ENCODE data around the gene CRYL1.

The CRYL1 gene

GRCh38 chr13:20497006-20497775 lies 28.5 kb downstream of the CRYL1 start:
- TF ChIP-seq TAF1 (IDR thresholded peaks at IDR 0.05; ENCODE audit: borderline replicate concordance, insufficient read depth, low read length) = no peak
- TF ChIP-seq SIN3A (IDR thresholded peaks at IDR 0.05; ENCODE audit: borderline replicate concordance, insufficient read depth, low read length) = no peak
- TF ChIP-seq FOXP2 (optimal IDR thresholded peaks at IDR 0.05; ENCODE audit: borderline replicate concordance, extremely low read depth, extremely low read length, insufficient read depth) = no peak
- no peak for TF ChIP-seq POLR2AphosphoS5 (IDR thresholded peaks at IDR 0.05; ENCODE audit: low read depth, low read length)
- no peak for TF ChIP-seq REST (IDR thresholded peaks at IDR 0.05; ENCODE audit: insufficient read depth in 1 of 2, low read depth in 2 of 2, low read length in 2 of 2)

GRCh38 chr13:20495087-20496023 lies 30.3 kb downstream of the CRYL1 start:
- TF ChIP-seq SIN3A (IDR thresholded peaks at IDR 0.05; ENCODE audit: borderline replicate concordance, insufficient read depth, low read length) (no peak), REST (IDR thresholded peaks at IDR 0.05; ENCODE audit: insufficient read depth in 1 of 2, low read depth in 2 of 2, low read length in 2 of 2) (no peak), POLR2AphosphoS5 (IDR thresholded peaks at IDR 0.05; ENCODE audit: low read depth, low read length) (no peak), FOXP2 (optimal IDR thresholded peaks at IDR 0.05; ENCODE audit: borderline replicate concordance, extremely low read depth, extremely low read length, insufficient read depth) (no peak), TAF1 (IDR thresholded peaks at IDR 0.05; ENCODE audit: borderline replicate concordance, insufficient read depth, low read length) (no peak)

- TF ChIP-seq TAF1 (IDR thresholded peaks at IDR 0.05; ENCODE audit: borderline replicate concordance, insufficient read depth, low read length) = no peak
- no peak for TF ChIP-seq REST (IDR thresholded peaks at IDR 0.05; ENCODE audit: insufficient read depth in 1 of 2, low read depth in 2 of 2, low read length in 2 of 2)
- no peak for TF ChIP-seq POLR2AphosphoS5 (IDR thresholded peaks at IDR 0.05; ENCODE audit: low read depth, low read length)
- no peak for TF ChIP-seq FOXP2 (optimal IDR thresholded peaks at IDR 0.05; ENCODE audit: borderline replicate concordance, extremely low read depth, extremely low read length, insufficient read depth)
- no peak for TF ChIP-seq SIN3A (IDR thresholded peaks at IDR 0.05; ENCODE audit: borderline replicate concordance, insufficient read depth, low read length)
These were observed 31.0 kb downstream of the CRYL1 start for GRCh38 chr13:20494656-20495055.

GRCh38 chr13:20492641-20493040 lies 33.0 kb downstream of the CRYL1 start:
- TF ChIP-seq POLR2AphosphoS5 (IDR thresholded peaks at IDR 0.05; ENCODE audit: low read depth, low read length) = no peak
- TF ChIP-seq REST (IDR thresholded peaks at IDR 0.05; ENCODE audit: insufficient read depth in 1 of 2, low read depth in 2 of 2, low read length in 2 of 2) = no peak
- TF ChIP-seq TAF1 (IDR thresholded peaks at IDR 0.05; ENCODE audit: borderline replicate concordance, insufficient read depth, low read length) = no peak
- no peak for TF ChIP-seq FOXP2 (optimal IDR thresholded peaks at IDR 0.05; ENCODE audit: borderline replicate concordance, extremely low read depth, extremely low read length, insufficient read depth)
- TF ChIP-seq SIN3A (IDR thresholded peaks at IDR 0.05; ENCODE audit: borderline replicate concordance, insufficient read depth, low read length) = no peak
